ENCODE data around the gene TMX2. TPM values are rescaled to one million over a fixed set of nuclear protein-coding genes. Genes with fewer than 3 reads are reported as not detected.
A peak's percentile ranks its signal among the peaks of the same experiment; 100 is the strongest.

TMX2 gene
- total and polyA plus RNA-seq, 12 donors = 47.0 to 210 (median 91.9) TPM

GRCh38 chr11:57778318-57779037 is 66.1 kb downstream of the TMX2 start:
- peaks cover 69 to 93% of the 10 kb centered on the region in 2 donors for H3K4me1 ChIP-seq (replicated peaks in 1 of 2)
- peak overlapping the region; percentile 66 to 92 (median 82) for H3K27ac ChIP-seq
- H3K36me3 ChIP-seq (replicated peaks in 1 of 2) = no peaks in the 10 kb centered on the region
- peak in 1 of 2 donors; percentile 69 for TF ChIP-seq POLR2A (IDR thresholded peaks at IDR 0.05)
- TF ChIP-seq, protein P1, sequence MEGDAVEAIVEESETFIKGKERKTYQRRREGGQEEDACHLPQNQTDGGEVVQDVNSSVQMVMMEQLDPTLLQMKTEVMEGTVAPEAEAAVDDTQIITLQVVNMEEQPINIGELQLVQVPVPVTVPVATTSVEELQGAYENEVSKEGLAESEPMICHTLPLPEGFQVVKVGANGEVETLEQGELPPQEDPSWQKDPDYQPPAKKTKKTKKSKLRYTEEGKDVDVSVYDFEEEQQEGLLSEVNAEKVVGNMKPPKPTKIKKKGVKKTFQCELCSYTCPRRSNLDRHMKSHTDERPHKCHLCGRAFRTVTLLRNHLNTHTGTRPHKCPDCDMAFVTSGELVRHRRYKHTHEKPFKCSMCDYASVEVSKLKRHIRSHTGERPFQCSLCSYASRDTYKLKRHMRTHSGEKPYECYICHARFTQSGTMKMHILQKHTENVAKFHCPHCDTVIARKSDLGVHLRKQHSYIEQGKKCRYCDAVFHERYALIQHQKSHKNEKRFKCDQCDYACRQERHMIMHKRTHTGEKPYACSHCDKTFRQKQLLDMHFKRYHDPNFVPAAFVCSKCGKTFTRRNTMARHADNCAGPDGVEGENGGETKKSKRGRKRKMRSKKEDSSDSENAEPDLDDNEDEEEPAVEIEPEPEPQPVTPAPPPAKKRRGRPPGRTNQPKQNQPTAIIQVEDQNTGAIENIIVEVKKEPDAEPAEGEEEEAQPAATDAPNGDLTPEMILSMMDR (IDR thresholded peaks at IDR 0.05) = no peak
- intact Hi-C loops (cut with DNase I) = no loop called here
- peak; percentile 80 to 99 (median 98) for DNase-seq
- no peaks in the 10 kb centered on the region for H3K9me3 ChIP-seq (replicated peaks in 1 of 3)
- H3K27me3 ChIP-seq = no peaks in the 10 kb centered on the region
- WGBS, 4 donors = 2 to 9% (median 8%) methylated on average over 6 of the region's 6 CpGs
- H3K4me3 ChIP-seq = peak overlapping the region in 1 of 4 donors; percentile 17

DNA sequence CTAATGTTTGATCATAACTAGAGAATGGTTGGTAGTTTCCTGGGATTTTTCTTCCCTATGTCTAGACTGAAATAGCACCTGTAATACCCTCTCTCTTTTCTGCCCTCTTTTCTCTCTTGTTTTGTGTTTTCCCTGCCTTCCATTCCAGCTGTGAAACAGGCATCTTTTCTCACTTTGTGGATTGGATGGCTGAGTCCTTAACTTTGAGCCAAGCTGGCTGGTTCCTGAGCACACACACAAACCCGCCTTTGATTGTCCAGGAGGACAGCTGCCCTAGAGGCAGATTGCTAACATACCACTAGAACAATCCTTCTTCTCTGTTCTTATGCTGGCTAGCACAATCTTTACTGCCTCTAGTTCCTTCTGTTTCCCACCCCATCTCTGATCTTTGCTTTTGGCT is 66.9 kb downstream of the TMX2 start:
- H3K4me3 ChIP-seq = peak overlapping the region in 1 of 4 donors; percentile 2
- intact Hi-C loops (cut with DNase I) = no loop called here

DNA sequence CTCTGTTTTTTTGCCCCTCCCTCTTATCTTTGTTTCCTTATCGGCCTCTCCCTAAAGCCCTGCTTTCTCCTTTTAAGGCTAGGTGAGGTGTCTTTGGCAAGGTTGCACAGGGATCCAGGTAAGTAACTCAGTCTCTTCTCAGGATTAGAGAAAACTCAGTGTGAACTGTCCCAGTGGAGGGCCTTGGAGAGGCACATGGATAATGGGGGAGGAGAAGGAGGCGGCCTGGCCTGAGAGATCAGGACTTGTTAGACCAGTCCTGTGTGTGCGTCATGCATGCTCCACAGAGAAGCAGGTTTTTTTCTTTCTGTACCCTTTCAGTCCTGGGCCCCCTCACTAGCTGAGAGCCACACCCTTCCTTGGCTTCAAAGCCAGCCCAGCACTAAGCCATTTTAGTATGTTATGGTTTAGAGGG is 69.1 kb downstream of the TMX2 start:
- H3K36me3 ChIP-seq (replicated peaks in 1 of 2) = no peaks in the 10 kb centered on the region
- H3K9me3 ChIP-seq (replicated peaks in 1 of 3) = no peaks in the 10 kb centered on the region
- no peaks in the 10 kb centered on the region for H3K27me3 ChIP-seq
- H3K4me1 ChIP-seq (replicated peaks in 1 of 2) = peaks cover 45 to 72% of the 10 kb centered on the region in 2 donors
- H3K27ac ChIP-seq = peak overlapping the region in 1 of 5 donors; percentile 4
- DNase-seq = peak in 2 of 7 donors; percentile 31 to 32
- 74 to 85% (median 77%) methylated on average over 3 of the region's 3 CpGs for WGBS, 4 donors
- no peak overlapping the region for H3K4me3 ChIP-seq
- no peak for TF ChIP-seq POLR2A (IDR thresholded peaks at IDR 0.05)
- TF ChIP-seq, protein P1 (IDR thresholded peaks at IDR 0.05) = no peak
- intact Hi-C loops (cut with DNase I) = no loop called here

More for the DNA sequence above, 66.9 kb downstream of the TMX2 start:
- TF ChIP-seq, protein P1 (IDR thresholded peaks at IDR 0.05) = peak in 3 of 6 experiments; percentile 15 to 18 (median 18)
- TF ChIP-seq POLR2A (IDR thresholded peaks at IDR 0.05) = no peak
- H3K36me3 ChIP-seq (replicated peaks in 1 of 2) = no peaks in the 10 kb centered on the region
- peak overlapping the region; percentile 66 to 92 (median 82) for H3K27ac ChIP-seq
- peak in 3 of 7 donors; percentile 40 to 50 (median 40) for DNase-seq
- no peaks in the 10 kb centered on the region for H3K27me3 ChIP-seq
- H3K4me1 ChIP-seq (replicated peaks in 1 of 2) = peaks cover 61 to 85% of the 10 kb centered on the region in 2 donors
- H3K9me3 ChIP-seq (replicated peaks in 1 of 3) = no peaks in the 10 kb centered on the region
- 22 to 38% (median 25%) methylated on average over 1 of the region's 1 CpG for WGBS, 4 donors

- H3K27ac ChIP-seq = no peak overlapping the region
- peaks cover 9 to 62% of the 10 kb centered on the region in 2 donors for H3K4me1 ChIP-seq (replicated peaks in 1 of 2)
- TF ChIP-seq, protein P1 (IDR thresholded peaks at IDR 0.05) = no peak
- no peaks in the 10 kb centered on the region for H3K36me3 ChIP-seq (replicated peaks in 1 of 2)
- no peak overlapping the region for H3K4me3 ChIP-seq
- H3K27me3 ChIP-seq = no peaks in the 10 kb centered on the region
- WGBS, 4 donors = 81 to 86% (median 85%) methylated on average over 2 of the region's 2 CpGs
- no peak for DNase-seq
- intact Hi-C loops (cut with DNase I) = no loop called here
- H3K9me3 ChIP-seq (replicated peaks in 1 of 3) = no peaks in the 10 kb centered on the region
These were observed 72.7 kb downstream of the TMX2 start for GRCh38 chr11:57785072-57785471.

All from adrenal gland (tissue), 12 donors.